Liver (tissue), 9 donors: ENCODE results near the gene TCAP. TPM values are rescaled to one million over a fixed set of nuclear protein-coding genes. Genes with fewer than 3 reads are reported as not detected.

Experiments used
- DNase-seq: peaks from one replicate; pipeline ENCODE4 v3.0.0-alpha.2; 2017; ENCODE audit warnings: low spot score
- H3K27ac ChIP-seq, 2 donors: one replicate each; pipeline ENCODE4 v1.7.0; 2013; ENCODE audit warnings: inconsistent platforms in 2 of 2, low read length in 2 of 2, control low read depth in 1 of 2, low read depth in 1 of 2, mild to moderate bottlenecking in 1 of 2
- H3K27me3 ChIP-seq, 4 donors: one replicate each; pipeline versions ENCODE4 v1.6.1 to v1.7.0; 2013; ENCODE audit warnings: low read length in 3 of 4, inconsistent platforms in 1 of 4, mild to moderate bottlenecking in 1 of 4, moderate library complexity in 1 of 4; ENCODE audit not compliant: control insufficient read depth in 4 of 4, insufficient read depth in 4 of 4
- H3K36me3 ChIP-seq, 4 donors: one replicate each; pipeline versions ENCODE4 v1.6.1 to v1.7.0; 2013; ENCODE audit warnings: low read length in 3 of 4, mild to moderate bottlenecking in 3 of 4, low read depth in 1 of 4, moderate library complexity in 1 of 4; ENCODE audit not compliant: control insufficient read depth in 4 of 4, insufficient read depth in 3 of 4
- H3K4me1 ChIP-seq, 4 donors: one replicate each; pipeline versions ENCODE4 v1.6.1 to v1.7.0; 2013; ENCODE audit warnings: low read length in 3 of 4, mild to moderate bottlenecking in 3 of 4, moderate library complexity in 1 of 4; ENCODE audit not compliant: control insufficient read depth in 4 of 4, insufficient read depth in 4 of 4
- H3K4me3 ChIP-seq, 3 donors: one replicate each; pipeline versions ENCODE4 v1.6.1 to v1.7.0; 2013; ENCODE audit warnings: low read length in 3 of 3, control low read depth in 1 of 3, low read depth in 1 of 3, mild to moderate bottlenecking in 1 of 3
- H3K9ac ChIP-seq, 2 donors: one replicate each; pipeline ENCODE4 v1.7.0; 2013; ENCODE audit warnings: low read length in 2 of 2, mild to moderate bottlenecking in 2 of 2, moderate library complexity in 2 of 2, control low read depth in 1 of 2, low read depth in 1 of 2
- H3K9me3 ChIP-seq, 4 donors: one replicate each; pipeline versions ENCODE4 v1.6.1 to v1.7.0; 2013; ENCODE audit warnings: low read length in 3 of 4; ENCODE audit not compliant: control insufficient read depth in 4 of 4
- ATF3 ChIP-seq: IDR thresholded peaks from 2 replicates; pipeline ENCODE4 v1.6.1; 2016; ENCODE audit warnings: antibody characterized with exemption
- CTCF ChIP-seq: fragments of 150-350 bp; IDR thresholded peaks from 2 replicates; pipeline ENCODE4 v1.5.1; 2017; ENCODE audit warnings: improper control_type of control experiment, low read depth, low read length; ENCODE audit not compliant: missing input control
- EGR1 ChIP-seq, 2 donors: IDR thresholded peaks; 2 replicates each; pipeline ENCODE4 v1.6.1; 2016 to 2018; ENCODE audit warnings: antibody characterized with exemption in 2 of 2, low read depth in 2 of 2
- FOXA1 ChIP-seq: IDR thresholded peaks from 2 replicates; pipeline ENCODE4 v1.6.1; 2016; ENCODE audit warnings: antibody characterized with exemption
- FOXA2 ChIP-seq: IDR thresholded peaks from 2 replicates; pipeline ENCODE4 v1.6.1; 2016; ENCODE audit warnings: antibody characterized with exemption
- GABPA ChIP-seq, 2 donors: IDR thresholded peaks in 1 of 2; conservative IDR thresholded peaks in 1 of 2; 2 replicates each; pipeline ENCODE4 v1.6.1; 2016; ENCODE audit warnings: antibody characterized with exemption in 2 of 2, mild to moderate bottlenecking in 1 of 2, moderate library complexity in 1 of 2
- HNF4A ChIP-seq, 2 donors: conservative IDR thresholded peaks; 2 replicates each; pipeline ENCODE4 v1.6.1; 2016; ENCODE audit warnings: antibody characterized with exemption in 2 of 2, mild to moderate bottlenecking in 2 of 2
- HNF4G ChIP-seq: IDR thresholded peaks from 2 replicates; pipeline ENCODE4 v1.6.1; 2016; ENCODE audit warnings: antibody characterized with exemption
- JUND ChIP-seq, 2 donors: IDR thresholded peaks; 2 replicates each; pipeline ENCODE4 v1.6.1; 2016; ENCODE audit warnings: antibody characterized with exemption in 2 of 2
- MAX ChIP-seq: IDR thresholded peaks from 2 replicates; pipeline ENCODE4 v1.6.1; 2016; ENCODE audit warnings: antibody characterized with exemption
- NR2F2 ChIP-seq: IDR thresholded peaks from 2 replicates; pipeline ENCODE4 v1.6.1; 2016; ENCODE audit warnings: antibody characterized with exemption
- RAD21 ChIP-seq, 2 donors: IDR thresholded peaks; 2 replicates each; pipeline ENCODE4 v1.6.1; 2016; ENCODE audit warnings: antibody characterized with exemption in 2 of 2, mild to moderate bottlenecking in 2 of 2
- REST ChIP-seq: IDR thresholded peaks from 2 replicates; pipeline ENCODE4 v1.6.1; 2016; ENCODE audit warnings: antibody characterized with exemption, mild to moderate bottlenecking
- RXRA ChIP-seq, 2 donors: IDR thresholded peaks; 2 replicates each; pipeline ENCODE4 v1.6.1; 2017 to 2018; ENCODE audit warnings: antibody characterized with exemption in 2 of 2, mild to moderate bottlenecking in 1 of 2
- SP1 ChIP-seq: IDR thresholded peaks from 2 replicates; pipeline ENCODE4 v1.6.1; 2018; ENCODE audit warnings: antibody characterized with exemption, mild to moderate bottlenecking
- TAF1 ChIP-seq: conservative IDR thresholded peaks from 2 replicates; pipeline ENCODE4 v1.6.1; 2016; ENCODE audit warnings: antibody characterized with exemption, mild to moderate bottlenecking
- YY1 ChIP-seq: IDR thresholded peaks from 2 replicates; pipeline ENCODE4 v1.6.1; 2016; ENCODE audit warnings: antibody characterized with exemption, mild to moderate bottlenecking
- ZBTB33 ChIP-seq: IDR thresholded peaks from 2 replicates; pipeline ENCODE4 v1.6.1; 2016; ENCODE audit warnings: antibody characterized with exemption
- WGBS: extraction: QIAGEN DNeasy Blood & Tissue Kit; methylation state at CpG from one replicate; pipeline ENCODE4 v1.1.7; 2013; 5-methylcytosine and 5-hydroxymethylcytosine counted together
- polyA plus RNA-seq, 2 donors: library from polyadenylated mRNA; stranded (reverse) in 1 of 2; unstranded in 1 of 2; fragments of 200-250 nt in 1 of 2; fragments of >200 nt in 1 of 2; fragmentation: Nextera tagmentation in 1 of 2; extraction: Ambion mirVana in 1 of 2; gene quantifications; one replicate each; pipeline versions ENCODE4 v1.2.1 to v1.2.3, GENCODE V29; 2013 to 2015
- total RNA-seq, 2 donors: library from RNA; depleted of rRNA; stranded (reverse); fragments of >200 nt; gene quantifications; one replicate each; pipeline ENCODE4 v1.2.3, GENCODE V29; 2014
- donor health status: healthy.
- donor health status: healthy.
- donor health status: healthy.
- donor health status: healthy.
- donor health status: healthy.

TCAP gene
- total and polyA plus RNA-seq, 4 donors = 0.14 to 0.67 (median 0.22) TPM; not detected in 1

GRCh38 chr17:39622380-39623006, 42.7 kb upstream of the TCAP start:
- H3K4me3 ChIP-seq = no peak overlapping the region
- H3K27me3 ChIP-seq = peaks cover 0 to 12% (median 7%) of the 10 kb centered on the region in 4 donors
- DNase-seq = no peak
- no peak for TF ChIP-seq FOXA2
- no peak for TF ChIP-seq HNF4G
- no peak for TF ChIP-seq RXRA (IDR thresholded peaks at IDR 0.05)
- no peak for TF ChIP-seq FOXA1
- no peak for TF ChIP-seq SP1
- no peak for TF ChIP-seq REST
- no peak for TF ChIP-seq TAF1
- no peak for TF ChIP-seq GABPA (IDR thresholded peaks at IDR 0.05 in 1 of 2, conservative IDR thresholded peaks at IDR 0.05 in 1 of 2)
- no peaks in the 10 kb centered on the region for H3K9me3 ChIP-seq
- 50% methylated on average over 16 of the region's 16 CpGs for WGBS
- H3K9ac ChIP-seq = no peak overlapping the region
- no peak overlapping the region for H3K27ac ChIP-seq
- H3K36me3 ChIP-seq = no peaks in the 10 kb centered on the region
- peaks cover 5 to 24% (median 10%) of the 10 kb centered on the region in 4 donors for H3K4me1 ChIP-seq

- DNase-seq = peak; percentile 91
- Histone ChIP-seq H3K4me1 (peaks cover 2 to 17% (median 9%) of the 10 kb centered on the region in 4 donors), H3K9ac (no peak overlapping the region), H3K36me3 (no peaks in the 10 kb centered on the region), H3K27me3 (peaks cover 0 to 12% (median 8%) of the 10 kb centered on the region in 4 donors), H3K27ac (no peak overlapping the region), H3K4me3 (no peak overlapping the region), H3K9me3 (no peaks in the 10 kb centered on the region)
- TF ChIP-seq CTCF (peak; percentile 89), GABPA (IDR thresholded peaks at IDR 0.05 in 1 of 2, conservative IDR thresholded peaks at IDR 0.05 in 1 of 2) (no peak), RAD21 (IDR thresholded peaks at IDR 0.05) (peak; percentile 87 to 93), NR2F2 (no peak), RXRA (IDR thresholded peaks at IDR 0.05) (peak in 1 of 2 donors; percentile 14), JUND (IDR thresholded peaks at IDR 0.05) (no peak), ZBTB33 (no peak), MAX (no peak), HNF4A (conservative IDR thresholded peaks at IDR 0.05) (no peak), SP1 (no peak), YY1 (no peak), FOXA2 (no peak), ATF3 (no peak), TAF1 (no peak), FOXA1 (no peak), REST (no peak), HNF4G (no peak), EGR1 (IDR thresholded peaks at IDR 0.05; ENCODE audit: low read depth in 2 of 2) (no peak)
- WGBS = 6% methylated on average over 16 of the region's 16 CpGs
Observed at GRCh38 chr17:39623356-39623950, 41.7 kb upstream of the TCAP start.
